MM.1S (cell line): Measurements from ENCODE around the gene GRK4.

Source experiments
- DNase-seq: peaks from one replicate; pipeline ENCODE4 v3.0.0-alpha.2; 2015
- H2AFZ ChIP-seq: fragments of 300-600 bp; sonication (generic); 2 replicates; pipeline ENCODE4 v1.6.0; 2016; ENCODE audit warnings: antibody characterized with exemption, low read length
- H3F3A ChIP-seq: fragments of 300-600 bp; sonication (generic); 2 replicates; pipeline ENCODE4 v1.6.1; 2016; ENCODE audit warnings: mild to moderate bottlenecking, antibody characterized with exemption, low read length, moderate library complexity, mixed read lengths; ENCODE audit not compliant: insufficient read depth
- H3K27ac ChIP-seq: fragments of 300-600 bp; sonication (generic); 2 replicates; pipeline ENCODE4 v1.5.1; 2016; ENCODE audit warnings: mild to moderate bottlenecking, low read length
- H3K27me3 ChIP-seq: fragments of 300-600 bp; sonication (generic); replicated peaks from 2 replicates; pipeline ENCODE4 v1.6.0; 2016; ENCODE audit warnings: low read length; ENCODE audit not compliant: insufficient read depth
- H3K36me3 ChIP-seq: fragments of 300-600 bp; sonication (generic); replicated peaks from 2 replicates; pipeline ENCODE4 v1.6.1; 2016; ENCODE audit warnings: mild to moderate bottlenecking, low read length, mixed read lengths; ENCODE audit not compliant: insufficient read depth
- H3K4me1 ChIP-seq: fragments of 300-600 bp; sonication (generic); 2 replicates; pipeline ENCODE4 v1.6.1; 2016; ENCODE audit warnings: low read length, mixed read lengths
- H3K4me2 ChIP-seq: fragments of 300-600 bp; sonication (generic); 2 replicates; pipeline ENCODE4 v1.6.0; 2016; ENCODE audit warnings: low read depth, low read length
- H3K4me3 ChIP-seq: fragments of 300-600 bp; sonication (generic); 2 replicates; pipeline ENCODE4 v1.5.1; 2016; ENCODE audit warnings: low read length, mixed read lengths
- H3K79me2 ChIP-seq: fragments of 300-600 bp; sonication (generic); 2 replicates; pipeline ENCODE4 v1.6.1; 2016; ENCODE audit warnings: mixed run types, low read length, mixed read lengths
- H3K9ac ChIP-seq: fragments of 300-600 bp; sonication (generic); 2 replicates; pipeline ENCODE4 v1.6.1; 2016; ENCODE audit warnings: low read length, mixed read lengths
- H3K9me2 ChIP-seq: fragments of 300-600 bp; sonication (generic); replicated peaks from 2 replicates; pipeline ENCODE4 v1.6.1; 2016; ENCODE audit warnings: mild to moderate bottlenecking, low read length, mixed read lengths; ENCODE audit not compliant: insufficient read depth
- H3K9me3 ChIP-seq: fragments of 300-600 bp; sonication (generic); replicated peaks from 2 replicates; pipeline ENCODE4 v1.6.1; 2016; ENCODE audit warnings: mild to moderate bottlenecking, low read length, mixed read lengths; ENCODE audit not compliant: insufficient read depth
- H4K20me1 ChIP-seq: fragments of 300-600 bp; sonication (generic); 2 replicates; pipeline ENCODE4 v1.6.1; 2016; ENCODE audit warnings: mild to moderate bottlenecking, low read length, moderate library complexity, mixed read lengths; ENCODE audit not compliant: insufficient read depth
- EZH2 ChIP-seq: fragments of 300-600 bp; sonication (generic); optimal IDR thresholded peaks from 2 replicates; pipeline ENCODE3; 2017; ENCODE audit warnings: low read depth, mild to moderate bottlenecking, antibody characterized with exemption, low read length, mixed read lengths
- EZH2phosphoT487 ChIP-seq: fragments of 300-600 bp; sonication (generic); IDR thresholded peaks from 2 replicates; pipeline ENCODE4 v1.6.1; 2018; ENCODE audit warnings: antibody characterized with exemption, low read length
- TF ChIP-seq, protein P1 (sequence below): fragments of 300-600 bp; sonication (generic); IDR thresholded peaks from 2 replicates; pipeline ENCODE4 v1.5.1; 2016; ENCODE audit warnings: antibody characterized with exemption, low read length, mixed read lengths

The GRK4 gene

GRCh38 chr4:2968381-2968780 is 5.0 kb downstream of the GRK4 start:
- no peak overlapping the region for H3K4me2 ChIP-seq
- TF ChIP-seq, protein P1, sequence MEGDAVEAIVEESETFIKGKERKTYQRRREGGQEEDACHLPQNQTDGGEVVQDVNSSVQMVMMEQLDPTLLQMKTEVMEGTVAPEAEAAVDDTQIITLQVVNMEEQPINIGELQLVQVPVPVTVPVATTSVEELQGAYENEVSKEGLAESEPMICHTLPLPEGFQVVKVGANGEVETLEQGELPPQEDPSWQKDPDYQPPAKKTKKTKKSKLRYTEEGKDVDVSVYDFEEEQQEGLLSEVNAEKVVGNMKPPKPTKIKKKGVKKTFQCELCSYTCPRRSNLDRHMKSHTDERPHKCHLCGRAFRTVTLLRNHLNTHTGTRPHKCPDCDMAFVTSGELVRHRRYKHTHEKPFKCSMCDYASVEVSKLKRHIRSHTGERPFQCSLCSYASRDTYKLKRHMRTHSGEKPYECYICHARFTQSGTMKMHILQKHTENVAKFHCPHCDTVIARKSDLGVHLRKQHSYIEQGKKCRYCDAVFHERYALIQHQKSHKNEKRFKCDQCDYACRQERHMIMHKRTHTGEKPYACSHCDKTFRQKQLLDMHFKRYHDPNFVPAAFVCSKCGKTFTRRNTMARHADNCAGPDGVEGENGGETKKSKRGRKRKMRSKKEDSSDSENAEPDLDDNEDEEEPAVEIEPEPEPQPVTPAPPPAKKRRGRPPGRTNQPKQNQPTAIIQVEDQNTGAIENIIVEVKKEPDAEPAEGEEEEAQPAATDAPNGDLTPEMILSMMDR = no peak
- TF ChIP-seq EZH2 = no peak
- TF ChIP-seq EZH2phosphoT487 = no peak
- H3K9me3 ChIP-seq = no peaks in the 10 kb centered on the region
- H3K36me3 ChIP-seq = no peaks in the 10 kb centered on the region
- H4K20me1 ChIP-seq = no peaks in the 10 kb centered on the region
- H3F3A ChIP-seq = no peaks in the 10 kb centered on the region
- H3K9me2 ChIP-seq = no peaks in the 10 kb centered on the region
- no peak overlapping the region for H2AFZ ChIP-seq
- no peaks in the 10 kb centered on the region for H3K79me2 ChIP-seq
- H3K9ac ChIP-seq = no peak overlapping the region
- H3K27me3 ChIP-seq = no peaks in the 10 kb centered on the region
- H3K4me1 ChIP-seq = peaks cover 3% of the 10 kb centered on the region; the same call in 1 of the 2 replicates
- DNase-seq = no peak
- H3K27ac ChIP-seq = no peak overlapping the region
- H3K4me3 ChIP-seq = no peak overlapping the region

DNA sequence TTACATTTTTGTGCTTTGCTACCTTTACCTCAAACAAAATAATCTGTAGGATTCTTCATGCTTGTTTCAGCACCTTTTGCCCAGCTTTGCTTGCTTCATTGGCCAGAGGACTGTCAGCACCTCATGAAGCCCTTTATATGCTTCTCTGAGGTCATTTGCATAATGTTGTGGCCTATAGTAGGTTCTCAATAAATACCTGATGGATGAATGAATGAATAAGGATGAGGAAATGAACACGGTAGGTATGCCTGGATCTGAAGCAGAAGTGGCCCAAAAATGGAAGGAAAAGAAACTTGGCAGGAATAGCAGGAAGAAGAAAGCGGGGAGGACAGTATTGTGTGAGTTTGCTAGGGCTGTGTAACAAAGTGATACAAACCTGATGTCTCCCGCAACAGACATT is 7.9 kb downstream of the GRK4 start:
- H3K27ac ChIP-seq = no peak overlapping the region
- no peak for DNase-seq
- no peak overlapping the region for H2AFZ ChIP-seq
- no peak overlapping the region for H3K4me2 ChIP-seq
- H3K9me3 ChIP-seq = no peaks in the 10 kb centered on the region
- no peaks in the 10 kb centered on the region for H3K4me1 ChIP-seq
- no peaks in the 10 kb centered on the region for H3K27me3 ChIP-seq
- H3K4me3 ChIP-seq = no peak overlapping the region
- H3F3A ChIP-seq = no peaks in the 10 kb centered on the region
- H3K9ac ChIP-seq = no peak overlapping the region
- TF ChIP-seq EZH2 (no peak), EZH2phosphoT487 (no peak)
- TF ChIP-seq, protein P1 = no peak
- no peaks in the 10 kb centered on the region for H3K79me2 ChIP-seq
- H3K9me2 ChIP-seq = no peaks in the 10 kb centered on the region
- no peaks in the 10 kb centered on the region for H4K20me1 ChIP-seq
- no peaks in the 10 kb centered on the region for H3K36me3 ChIP-seq

DNA sequence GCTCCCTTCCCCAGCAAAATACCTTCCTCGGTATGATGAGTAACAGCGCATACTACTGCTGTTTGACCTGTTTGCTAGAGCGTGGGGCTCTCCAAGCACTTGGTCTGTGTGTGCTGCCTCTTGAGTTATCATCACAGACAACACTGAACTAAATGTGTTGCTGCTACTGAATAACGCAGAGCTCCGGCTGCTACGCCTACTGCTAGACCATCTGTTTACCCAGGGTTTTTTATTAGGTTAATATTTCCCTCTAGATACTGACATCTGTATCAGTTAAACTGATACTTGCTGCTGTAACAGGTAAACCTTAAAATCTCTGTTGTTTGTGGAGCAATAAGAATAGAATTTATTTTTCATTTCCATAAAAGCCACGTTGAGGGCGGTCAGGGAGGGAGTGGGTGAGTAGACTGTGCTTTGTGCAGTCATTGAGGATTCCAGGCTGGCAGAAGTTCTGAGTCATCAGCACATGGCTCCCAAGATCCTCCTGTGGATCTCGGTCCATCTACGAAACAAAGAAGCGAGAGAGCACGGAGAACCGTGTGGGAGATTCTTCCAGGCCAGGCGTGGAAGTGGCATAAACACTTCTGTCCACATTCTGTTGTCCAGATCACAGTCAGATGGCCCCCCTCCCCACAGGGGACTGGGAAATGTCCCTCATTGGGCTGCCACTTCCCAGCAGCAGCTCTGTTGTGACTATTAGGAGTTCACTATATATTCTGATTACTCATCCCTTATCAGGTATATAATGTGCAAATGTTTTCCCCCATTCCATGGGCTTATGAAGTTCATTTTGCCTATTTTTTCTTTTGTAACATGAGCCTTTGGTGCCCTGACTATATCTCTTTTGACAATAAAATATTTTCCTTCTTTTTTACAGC is 14.1 kb downstream of the GRK4 start:
- no peak overlapping the region for H3K27ac ChIP-seq
- no peak overlapping the region for H3K4me3 ChIP-seq
- no peaks in the 10 kb centered on the region for H3K4me1 ChIP-seq
- DNase-seq = no peak
- H3K9me2 ChIP-seq = no peaks in the 10 kb centered on the region
- H3K9me3 ChIP-seq = no peaks in the 10 kb centered on the region
- no peaks in the 10 kb centered on the region for H3K36me3 ChIP-seq
- TF ChIP-seq, protein P1 = no peak
- no peak for TF ChIP-seq EZH2phosphoT487
- no peak for TF ChIP-seq EZH2
- H4K20me1 ChIP-seq = no peaks in the 10 kb centered on the region
- H3K9ac ChIP-seq = no peak overlapping the region
- H3K79me2 ChIP-seq = no peaks in the 10 kb centered on the region
- no peaks in the 10 kb centered on the region for H3K27me3 ChIP-seq
- no peaks in the 10 kb centered on the region for H3F3A ChIP-seq
- no peak overlapping the region for H2AFZ ChIP-seq
- no peak overlapping the region for H3K4me2 ChIP-seq
